Measurements from ENCODE around the gene SIAH2. TPM values are rescaled to one million over a fixed set of nuclear protein-coding genes. Genes with fewer than 3 reads are reported as not detected.

Gene SIAH2
- 14.1 to 20.2 TPM (median 18.9 TPM) in 5 replicates for total RNA-seq (2022; extraction: Qiagen RNA extraction)

DNA sequence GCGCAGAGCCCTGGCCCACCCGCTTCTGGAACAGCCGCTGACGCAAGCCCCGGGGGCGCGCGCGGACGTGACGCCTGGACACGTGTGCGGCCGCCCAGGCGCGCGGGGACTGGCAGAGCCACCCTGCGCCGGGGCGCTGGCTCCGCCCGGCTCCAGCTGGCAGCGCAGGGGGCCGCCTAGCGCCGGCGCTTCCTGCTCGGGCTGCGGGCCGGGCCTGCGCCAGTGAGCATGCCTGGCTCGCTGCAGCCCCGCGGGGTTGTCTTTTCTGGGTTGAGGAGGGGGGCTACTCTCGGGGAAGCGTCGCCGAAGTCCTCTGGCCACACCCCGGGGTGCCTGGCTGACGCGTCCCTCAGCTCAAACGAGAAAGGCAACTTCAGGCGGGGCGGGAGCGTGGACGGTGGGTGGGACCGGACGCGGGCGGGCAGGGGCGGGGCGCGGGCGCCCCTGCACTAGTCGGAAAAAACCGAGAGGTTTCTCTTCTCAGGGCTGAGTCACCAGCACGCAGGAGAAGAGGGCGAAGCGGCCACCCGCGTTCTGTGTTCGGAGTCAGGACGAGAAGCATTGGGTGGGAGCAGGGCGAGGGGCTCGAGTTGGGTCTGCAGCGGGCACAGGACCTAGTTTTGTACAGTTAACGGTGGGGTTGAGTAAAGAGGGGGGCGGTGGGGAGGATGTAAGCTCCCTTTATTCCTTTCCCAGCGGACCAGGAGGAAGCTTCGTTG is at the start of gene SIAH2:
TSS of gene SIAH2 (minus strand) at position 48 of the 719 bp plus-strand sequence. CDS start 320 bp downstream, outside the sequence.

GRCh38 chr3:150703756-150704344 is 59.1 kb downstream of the SIAH2 start, which contains the start of gene ERICH6:
Gene ERICH6, minus strand, starts transcription at chr3:150703920. Its CDS starts 22 bp downstream, at chr3:150703898.

Other genes with a start within 250 kb of the SIAH2 start
- gene SERP1, start 216.7 kb downstream of the SIAH2 start, total RNA-seq (2022; extraction: Qiagen RNA extraction) = 49.1 to 80.2 TPM (median 74.1 TPM) in 5 replicates
- gene EIF2A, start 216.4 kb downstream of the SIAH2 start, total RNA-seq (2022; extraction: Qiagen RNA extraction) = 68.1 to 83.6 TPM (median 72.2 TPM) in 5 replicates
- 86.4 to 99.5 TPM (median 95.0 TPM) in 5 replicates for gene SELENOT, start 159.8 kb downstream of the SIAH2 start, total RNA-seq (2022; extraction: Qiagen RNA extraction)
- gene ERICH6, start 59.2 kb downstream of the SIAH2 start, total RNA-seq (2022; extraction: Qiagen RNA extraction) = 0.07 TPM in 2 of 5 replicates, not detected in the others
- not detected in 5 replicates for gene MINDY4B, start 142.3 kb upstream of the SIAH2 start, total RNA-seq (2022; extraction: Qiagen RNA extraction)
- not detected in 5 replicates for gene CLRN1, start 209.6 kb upstream of the SIAH2 start, total RNA-seq (2022; extraction: Qiagen RNA extraction)

Measured in A549 treated with dexamethasone at 1 μM for 4 hours (cell line).